ENCODE results near the gene SMIM15. TPM values are rescaled to one million over a fixed set of nuclear protein-coding genes. Genes with fewer than 3 reads are reported as not detected.

Gene SMIM15
- total and polyA plus RNA-seq, 4 donors, result 27.1 to 50.3 (median 34.4) TPM

DNA sequence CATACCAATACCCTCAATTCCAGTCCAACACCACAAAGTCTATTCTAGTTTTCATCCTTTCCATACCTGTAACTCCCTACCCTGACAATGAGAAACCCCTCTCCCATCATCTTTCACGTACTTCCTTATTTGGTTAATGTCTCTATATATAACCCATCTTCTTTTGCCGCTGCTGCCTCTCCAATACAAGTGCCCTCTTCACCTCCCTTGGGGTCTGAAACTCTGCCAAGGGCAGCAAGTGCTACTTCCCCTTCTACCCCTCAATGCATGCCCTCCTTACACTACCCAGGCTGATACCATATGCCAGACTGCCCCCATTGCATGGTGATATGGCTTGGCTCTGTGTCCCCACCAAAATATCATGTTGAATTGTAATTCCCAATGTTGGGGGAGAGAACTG lies 24.4 kb upstream of the SMIM15 start:
- ATAC-seq (ENCODE audit: insufficient read depth, low FRiP score), result no peak
- WGBS, 2 donors, result 68 to 72% methylated on average over 2 of the region's 2 CpGs
- H3K4me1 ChIP-seq (ENCODE audit: control insufficient read depth in 5 of 5, insufficient read depth in 5 of 5, low read length in 5 of 5), result peaks cover 0 to 12% (median 0%) of the 10 kb centered on the region in 5 donors

DNA sequence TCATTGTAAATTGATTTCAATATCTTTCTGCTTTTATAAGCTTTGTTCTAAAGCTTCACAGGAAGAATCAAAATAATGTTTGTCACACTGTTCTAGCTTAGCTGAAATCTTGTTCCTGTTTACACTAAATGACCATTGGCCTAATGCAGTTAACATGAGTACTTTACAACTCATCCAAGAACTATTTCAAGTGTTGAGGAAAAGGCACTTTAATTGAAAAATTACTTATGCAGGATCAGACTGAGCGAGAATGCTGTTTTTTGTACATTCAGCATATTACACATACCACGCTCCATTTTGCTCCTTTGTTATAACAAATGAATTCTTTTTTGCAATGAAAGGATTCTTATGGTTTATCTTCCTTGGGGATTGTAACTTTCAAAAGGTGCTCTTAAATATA lies 22.4 kb upstream of the SMIM15 start:
- TF ChIP-seq, protein P1, sequence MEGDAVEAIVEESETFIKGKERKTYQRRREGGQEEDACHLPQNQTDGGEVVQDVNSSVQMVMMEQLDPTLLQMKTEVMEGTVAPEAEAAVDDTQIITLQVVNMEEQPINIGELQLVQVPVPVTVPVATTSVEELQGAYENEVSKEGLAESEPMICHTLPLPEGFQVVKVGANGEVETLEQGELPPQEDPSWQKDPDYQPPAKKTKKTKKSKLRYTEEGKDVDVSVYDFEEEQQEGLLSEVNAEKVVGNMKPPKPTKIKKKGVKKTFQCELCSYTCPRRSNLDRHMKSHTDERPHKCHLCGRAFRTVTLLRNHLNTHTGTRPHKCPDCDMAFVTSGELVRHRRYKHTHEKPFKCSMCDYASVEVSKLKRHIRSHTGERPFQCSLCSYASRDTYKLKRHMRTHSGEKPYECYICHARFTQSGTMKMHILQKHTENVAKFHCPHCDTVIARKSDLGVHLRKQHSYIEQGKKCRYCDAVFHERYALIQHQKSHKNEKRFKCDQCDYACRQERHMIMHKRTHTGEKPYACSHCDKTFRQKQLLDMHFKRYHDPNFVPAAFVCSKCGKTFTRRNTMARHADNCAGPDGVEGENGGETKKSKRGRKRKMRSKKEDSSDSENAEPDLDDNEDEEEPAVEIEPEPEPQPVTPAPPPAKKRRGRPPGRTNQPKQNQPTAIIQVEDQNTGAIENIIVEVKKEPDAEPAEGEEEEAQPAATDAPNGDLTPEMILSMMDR (IDR thresholded peaks at IDR 0.05; ENCODE audit: control extremely low read depth, extremely low read depth), result no peak

More for the DNA sequence above, 24.4 kb upstream of the SMIM15 start:
- Histone ChIP-seq H3K36me3 (ENCODE audit: control insufficient read depth in 4 of 4, insufficient read depth in 4 of 4, low read length in 4 of 4) (no peaks in the 10 kb centered on the region), H3K9ac (ENCODE audit: insufficient read depth in 1 of 2, low read length in 2 of 2) (no peak overlapping the region), H3K9me3 (ENCODE audit: control insufficient read depth in 4 of 4, insufficient read depth in 3 of 4, low read length in 3 of 4) (no peaks in the 10 kb centered on the region), H3K27ac (ENCODE audit: low read depth in 1 of 2, low read length in 1 of 2) (no peak overlapping the region), H3K4me3 (no peak overlapping the region), H3K27me3 (ENCODE audit: control insufficient read depth in 3 of 3, insufficient read depth in 3 of 3, low read length in 2 of 3) (no peaks in the 10 kb centered on the region)
- DNase-seq, result no peak
- TF ChIP-seq, protein P1 (IDR thresholded peaks at IDR 0.05; ENCODE audit: control extremely low read depth, extremely low read depth), result no peak

DNA sequence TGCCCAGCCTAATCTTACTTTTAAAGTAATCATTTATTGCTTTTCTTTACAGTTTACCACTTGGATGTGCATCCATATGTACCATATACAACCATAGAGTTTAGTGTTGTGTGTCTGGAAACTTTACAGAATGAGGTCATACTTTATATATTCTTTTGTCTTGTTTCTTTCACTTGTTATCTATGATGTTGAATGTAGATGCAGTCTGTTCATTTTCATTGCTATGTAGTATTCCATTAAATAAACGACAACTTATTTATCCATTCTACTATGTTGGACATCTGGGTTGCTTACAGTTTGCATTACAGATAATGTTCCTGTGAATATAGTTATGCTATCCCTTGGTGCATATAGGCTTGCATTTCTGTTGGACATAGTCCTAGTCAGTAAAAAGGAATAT lies 21.3 kb upstream of the SMIM15 start:
- Histone ChIP-seq H3K9me3 (ENCODE audit: control insufficient read depth in 4 of 4, insufficient read depth in 3 of 4, low read length in 3 of 4) (no peaks in the 10 kb centered on the region), H3K4me3 (no peak overlapping the region), H3K9ac (ENCODE audit: insufficient read depth in 1 of 2, low read length in 2 of 2) (no peak overlapping the region), H3K27me3 (ENCODE audit: control insufficient read depth in 3 of 3, insufficient read depth in 3 of 3, low read length in 2 of 3) (no peaks in the 10 kb centered on the region), H3K36me3 (ENCODE audit: control insufficient read depth in 4 of 4, insufficient read depth in 4 of 4, low read length in 4 of 4) (no peaks in the 10 kb centered on the region), H3K27ac (ENCODE audit: low read depth in 1 of 2, low read length in 1 of 2) (no peak overlapping the region), H3K4me1 (ENCODE audit: control insufficient read depth in 5 of 5, insufficient read depth in 5 of 5, low read length in 5 of 5) (peaks cover 0 to 12% (median 0%) of the 10 kb centered on the region in 5 donors)
- DNase-seq, result no peak
- no peak for ATAC-seq (ENCODE audit: insufficient read depth, low FRiP score)
- TF ChIP-seq, protein P1 (IDR thresholded peaks at IDR 0.05; ENCODE audit: control extremely low read depth, extremely low read depth), result no peak
- 98 to 100% methylated on average over 1 of the region's 1 CpG for WGBS, 2 donors

More for the DNA sequence above, 22.4 kb upstream of the SMIM15 start:
- Histone ChIP-seq H3K4me3 (no peak overlapping the region), H3K4me1 (ENCODE audit: control insufficient read depth in 5 of 5, insufficient read depth in 5 of 5, low read length in 5 of 5) (peaks cover 0 to 12% (median 0%) of the 10 kb centered on the region in 5 donors), H3K36me3 (ENCODE audit: control insufficient read depth in 4 of 4, insufficient read depth in 4 of 4, low read length in 4 of 4) (no peaks in the 10 kb centered on the region), H3K27ac (ENCODE audit: low read depth in 1 of 2, low read length in 1 of 2) (no peak overlapping the region), H3K9ac (ENCODE audit: insufficient read depth in 1 of 2, low read length in 2 of 2) (no peak overlapping the region), H3K9me3 (ENCODE audit: control insufficient read depth in 4 of 4, insufficient read depth in 3 of 4, low read length in 3 of 4) (no peaks in the 10 kb centered on the region), H3K27me3 (ENCODE audit: control insufficient read depth in 3 of 3, insufficient read depth in 3 of 3, low read length in 2 of 3) (no peaks in the 10 kb centered on the region)
- peak in 2 of 3 donors; percentile 31 to 56 for DNase-seq
- 55 to 85% methylated on average over 2 of the region's 2 CpGs for WGBS, 2 donors
- no peak for ATAC-seq (ENCODE audit: insufficient read depth, low FRiP score)

DNA sequence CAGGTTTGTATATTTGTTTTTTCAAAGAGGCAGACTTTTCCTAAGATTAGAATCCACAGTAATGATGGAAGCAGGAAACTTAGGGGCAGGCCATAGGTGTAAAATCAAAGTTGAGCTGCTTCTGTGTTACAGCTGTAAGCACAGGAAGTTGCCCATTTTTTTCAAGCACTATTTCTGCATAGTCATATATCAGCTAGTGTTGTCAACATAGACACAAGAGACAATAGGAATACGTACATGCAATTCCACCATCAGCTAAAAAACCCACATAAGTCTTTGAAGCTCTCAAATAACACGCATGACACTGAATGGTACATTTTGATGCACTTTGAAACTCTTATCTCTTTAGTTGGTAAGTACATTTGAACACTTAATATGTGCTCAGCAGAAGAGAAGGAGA lies 20.2 kb upstream of the SMIM15 start:
- WGBS, 2 donors, result 25 to 46% methylated on average over 2 of the region's 2 CpGs

More for the DNA sequence above, 20.2 kb upstream of the SMIM15 start:
- ATAC-seq (ENCODE audit: insufficient read depth, low FRiP score), result no peak
- Histone ChIP-seq H3K4me1 (ENCODE audit: control insufficient read depth in 5 of 5, insufficient read depth in 5 of 5, low read length in 5 of 5) (peaks cover 0 to 12% (median 0%) of the 10 kb centered on the region in 5 donors), H3K9me3 (ENCODE audit: control insufficient read depth in 4 of 4, insufficient read depth in 3 of 4, low read length in 3 of 4) (no peaks in the 10 kb centered on the region), H3K27ac (ENCODE audit: low read depth in 1 of 2, low read length in 1 of 2) (no peak overlapping the region), H3K9ac (ENCODE audit: insufficient read depth in 1 of 2, low read length in 2 of 2) (no peak overlapping the region), H3K36me3 (ENCODE audit: control insufficient read depth in 4 of 4, insufficient read depth in 4 of 4, low read length in 4 of 4) (no peaks in the 10 kb centered on the region), H3K27me3 (ENCODE audit: control insufficient read depth in 3 of 3, insufficient read depth in 3 of 3, low read length in 2 of 3) (no peaks in the 10 kb centered on the region), H3K4me3 (no peak overlapping the region)
- peak in 2 of 3 donors; percentile 47 to 53 for DNase-seq
- TF ChIP-seq, protein P1 (IDR thresholded peaks at IDR 0.05; ENCODE audit: control extremely low read depth, extremely low read depth), result no peak

Measured in lung (tissue), 12 donors.